ENCODE measurements around the gene TULP4.
A peak's percentile ranks its signal among the peaks of the same experiment; 100 is the strongest.
"Not testable (repeated sequence)": the region's sequence is repeated elsewhere in the genome, so short reads cannot be mapped to it uniquely, and the experiment has no call there.

TULP4 gene

DNA sequence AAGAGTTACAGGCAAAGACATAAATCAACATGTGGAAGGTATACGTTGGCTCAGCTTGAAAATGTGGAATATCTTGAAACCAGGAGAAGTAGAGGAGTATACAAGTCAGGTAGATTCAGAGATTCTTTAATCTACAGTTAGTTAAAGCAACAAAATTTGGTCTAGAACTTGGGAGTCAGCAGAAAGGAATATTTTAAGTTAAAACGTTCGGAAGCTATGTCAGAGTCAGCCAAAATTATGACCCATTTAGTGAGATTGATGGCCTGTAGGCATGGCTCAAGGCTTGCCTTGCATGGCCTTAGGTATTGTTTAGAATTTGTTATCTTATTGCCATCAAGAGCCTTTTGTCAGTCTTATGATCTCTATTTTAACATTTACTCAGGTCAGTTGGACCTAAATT, 153.5 kb downstream of the TULP4 start:
- peak overlapping the region; percentile 80 for H3K27ac ChIP-seq
- no peak for TF ChIP-seq ZFX (IDR thresholded peaks at IDR 0.05; ENCODE audit: borderline replicate concordance)

DNA sequence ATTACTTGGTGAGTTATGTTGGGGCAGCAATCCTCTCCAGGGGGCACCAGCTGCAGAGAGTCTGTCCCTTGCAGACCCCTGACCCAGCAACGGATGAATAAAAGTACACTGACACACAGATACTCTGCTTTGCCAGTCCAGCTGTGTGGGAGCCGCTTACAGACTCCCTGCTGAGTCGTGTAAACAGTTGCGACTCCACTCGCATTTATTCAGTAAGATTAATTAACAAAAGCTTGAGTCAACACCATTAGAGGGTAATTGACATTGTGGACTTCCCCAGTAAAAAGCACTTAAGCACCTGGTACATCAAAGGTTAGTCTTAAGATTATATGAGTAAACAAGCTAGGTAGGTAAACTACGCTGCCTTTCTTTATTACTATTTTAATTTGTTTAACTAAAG, 155.7 kb downstream of the TULP4 start:
- TF ChIP-seq, protein P1, sequence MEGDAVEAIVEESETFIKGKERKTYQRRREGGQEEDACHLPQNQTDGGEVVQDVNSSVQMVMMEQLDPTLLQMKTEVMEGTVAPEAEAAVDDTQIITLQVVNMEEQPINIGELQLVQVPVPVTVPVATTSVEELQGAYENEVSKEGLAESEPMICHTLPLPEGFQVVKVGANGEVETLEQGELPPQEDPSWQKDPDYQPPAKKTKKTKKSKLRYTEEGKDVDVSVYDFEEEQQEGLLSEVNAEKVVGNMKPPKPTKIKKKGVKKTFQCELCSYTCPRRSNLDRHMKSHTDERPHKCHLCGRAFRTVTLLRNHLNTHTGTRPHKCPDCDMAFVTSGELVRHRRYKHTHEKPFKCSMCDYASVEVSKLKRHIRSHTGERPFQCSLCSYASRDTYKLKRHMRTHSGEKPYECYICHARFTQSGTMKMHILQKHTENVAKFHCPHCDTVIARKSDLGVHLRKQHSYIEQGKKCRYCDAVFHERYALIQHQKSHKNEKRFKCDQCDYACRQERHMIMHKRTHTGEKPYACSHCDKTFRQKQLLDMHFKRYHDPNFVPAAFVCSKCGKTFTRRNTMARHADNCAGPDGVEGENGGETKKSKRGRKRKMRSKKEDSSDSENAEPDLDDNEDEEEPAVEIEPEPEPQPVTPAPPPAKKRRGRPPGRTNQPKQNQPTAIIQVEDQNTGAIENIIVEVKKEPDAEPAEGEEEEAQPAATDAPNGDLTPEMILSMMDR (IDR thresholded peaks at IDR 0.05), result no peak
- TF ChIP-seq ZFX (IDR thresholded peaks at IDR 0.05; ENCODE audit: borderline replicate concordance), result no peak
- H3K27ac ChIP-seq, result peak overlapping the region; percentile 80

DNA sequence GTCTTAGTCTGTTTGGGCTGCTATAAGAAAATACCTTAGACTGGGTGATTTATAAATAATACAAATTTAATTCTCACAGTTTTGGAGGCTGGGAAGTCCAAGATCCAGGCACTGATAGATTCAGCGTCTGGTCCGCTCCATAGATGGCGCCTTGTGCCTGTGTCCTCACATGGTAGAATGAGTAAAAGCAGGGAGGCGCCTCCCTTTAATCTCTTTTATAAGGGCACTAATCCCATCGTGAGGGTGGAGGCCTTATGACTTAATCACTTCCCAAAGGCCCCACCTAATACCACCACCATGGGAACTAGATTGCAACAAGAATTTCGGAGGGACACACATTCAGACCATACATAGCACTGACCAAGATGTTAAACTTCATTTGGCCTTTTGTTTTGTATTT, 156.4 kb downstream of the TULP4 start:
- TF ChIP-seq, protein P1 (IDR thresholded peaks at IDR 0.05), result peak; percentile 38
- no peak for TF ChIP-seq ZFX (IDR thresholded peaks at IDR 0.05; ENCODE audit: borderline replicate concordance)
- peak overlapping the region; percentile 80 for H3K27ac ChIP-seq

DNA sequence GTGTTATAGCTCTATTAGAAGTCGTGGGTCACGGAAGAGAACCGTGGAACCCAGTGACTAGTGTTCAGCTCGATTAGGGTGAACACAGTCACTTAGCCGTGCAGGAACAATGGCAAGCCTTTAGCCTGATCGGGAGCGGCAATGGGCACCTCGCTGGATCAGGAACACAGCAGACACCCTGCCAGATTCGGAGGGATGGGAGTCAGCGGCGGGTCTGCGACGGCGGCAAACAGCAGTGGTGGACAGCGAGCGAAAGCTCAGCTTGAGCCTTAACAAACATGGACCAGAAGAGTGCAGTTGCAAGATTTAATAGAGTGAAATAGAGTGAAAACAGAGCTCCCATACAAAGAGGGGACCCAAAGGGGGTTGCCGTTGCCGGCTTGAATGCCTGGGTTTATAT, 157.8 kb downstream of the TULP4 start:
- H3K27ac ChIP-seq, result not testable (repeated sequence)

DNA sequence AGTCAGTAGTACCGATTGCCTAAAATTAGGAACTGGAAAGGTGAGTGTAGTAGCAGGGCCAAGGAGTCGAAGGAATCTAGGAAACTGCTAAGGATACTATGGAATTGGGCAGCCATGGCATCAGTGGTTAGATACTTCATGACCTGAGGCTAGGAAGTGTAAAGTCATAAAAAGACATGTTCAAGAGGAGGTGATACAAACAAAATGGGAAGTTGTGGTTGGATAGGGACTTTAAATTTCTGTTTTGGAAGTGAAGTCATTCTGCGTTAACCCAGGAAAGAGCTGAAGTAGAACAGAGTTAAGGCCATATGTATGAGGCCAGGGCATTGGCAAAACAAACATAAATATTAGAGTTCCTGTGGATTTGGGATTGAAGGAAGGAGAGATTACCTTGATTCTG, 159.1 kb downstream of the TULP4 start:
- TF ChIP-seq, protein P1 (IDR thresholded peaks at IDR 0.05), result no peak
- TF ChIP-seq ZFX (IDR thresholded peaks at IDR 0.05; ENCODE audit: borderline replicate concordance), result no peak

DNA sequence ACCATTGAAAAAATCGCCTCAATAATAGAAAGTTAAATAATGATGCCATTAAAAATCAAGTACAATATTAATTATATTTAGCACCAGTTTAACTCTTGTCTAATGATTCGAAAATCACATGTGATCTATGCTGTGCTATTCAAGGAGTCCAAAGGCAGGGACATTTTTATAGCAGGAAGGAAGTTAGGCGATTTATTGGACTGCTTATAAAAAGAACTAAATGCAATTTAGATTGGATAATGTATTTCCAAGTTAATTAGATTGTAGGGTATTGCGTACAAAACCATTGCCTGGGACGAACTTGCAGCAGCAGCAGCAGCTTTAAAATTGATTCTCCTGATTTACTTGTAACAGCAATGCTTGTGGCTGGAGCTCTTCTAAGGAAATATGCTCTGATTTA, 160.2 kb downstream of the TULP4 start:
- no peak overlapping the region for H3K27ac ChIP-seq
- TF ChIP-seq, protein P1 (IDR thresholded peaks at IDR 0.05), result no peak

More for the DNA sequence above, 159.1 kb downstream of the TULP4 start:
- H3K27ac ChIP-seq, result no peak overlapping the region

DNA sequence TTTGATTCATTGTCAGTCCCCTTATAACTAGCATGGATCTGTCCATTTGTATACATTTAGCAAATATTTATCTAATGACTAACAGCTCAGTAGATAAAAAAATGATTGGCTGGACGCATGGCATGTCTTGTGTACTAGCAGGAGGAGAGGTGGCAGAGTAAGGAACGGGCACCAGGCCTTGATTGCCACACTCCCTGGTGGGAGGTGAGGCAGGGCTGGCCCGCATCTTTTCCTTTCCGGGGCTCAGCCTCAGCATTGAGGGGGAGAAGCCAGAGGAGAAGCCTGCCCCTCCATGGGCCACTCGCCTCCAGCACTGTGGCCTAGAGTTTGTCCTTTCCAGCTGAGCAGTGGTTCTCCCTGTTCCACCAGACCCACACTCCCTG, 162.7 kb downstream of the TULP4 start:
- H3K27ac ChIP-seq, result peak overlapping the region; percentile 78
- no peak for TF ChIP-seq ZFX (IDR thresholded peaks at IDR 0.05; ENCODE audit: borderline replicate concordance)
- TF ChIP-seq, protein P1 (IDR thresholded peaks at IDR 0.05), result no peak

DNA sequence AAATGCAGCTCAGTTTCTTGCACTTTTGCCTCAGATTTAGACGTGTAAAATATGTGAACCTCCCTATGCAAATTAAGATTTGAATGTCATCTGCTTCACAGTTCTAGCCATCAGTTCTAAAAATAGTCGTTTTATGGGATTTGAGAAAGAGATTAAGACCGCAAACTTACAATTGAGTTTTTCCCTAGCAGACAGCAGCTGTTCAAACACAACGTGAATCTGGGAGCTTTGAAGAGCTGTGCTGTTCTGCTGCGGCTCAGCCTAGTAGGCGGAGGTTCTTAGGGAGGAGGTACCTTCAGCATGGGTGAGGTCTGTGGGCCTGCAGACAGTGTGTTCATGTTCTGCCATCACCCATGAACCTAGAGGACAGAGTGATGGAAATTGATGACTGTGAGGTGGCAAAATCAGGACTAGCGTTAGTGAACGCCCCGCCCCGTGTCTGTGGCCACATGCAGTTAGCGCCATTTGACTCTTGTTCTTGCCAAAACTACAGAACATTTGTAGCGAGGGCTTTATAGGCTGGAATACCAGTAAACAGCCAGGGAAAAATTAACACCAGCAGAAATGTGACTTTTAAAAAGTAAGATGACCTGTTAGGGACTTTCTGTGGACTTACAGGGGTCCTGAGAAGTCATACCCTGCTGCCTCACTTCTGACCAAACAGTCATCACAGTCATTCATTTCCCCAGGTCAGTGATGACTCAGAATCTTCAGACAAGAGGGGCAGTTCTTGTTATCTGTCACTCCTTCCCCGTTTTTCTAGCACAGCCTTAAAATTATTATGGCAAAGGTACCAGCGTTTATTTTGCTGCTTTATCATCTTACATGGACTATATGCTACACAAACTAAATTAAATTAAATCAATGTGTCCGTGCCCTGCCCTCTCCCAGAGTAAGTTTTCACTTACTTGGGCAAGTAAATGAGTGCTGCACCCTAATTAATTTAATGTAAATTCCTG, 163.4 kb downstream of the TULP4 start:
- TF ChIP-seq ZFX (IDR thresholded peaks at IDR 0.05; ENCODE audit: borderline replicate concordance), result no peak
- TF ChIP-seq, protein P1 (IDR thresholded peaks at IDR 0.05), result no peak
- H3K27ac ChIP-seq, result peak overlapping the region; percentile 78
